Nephron progenitor cell (in vitro differentiated cells): ENCODE results near the gene POU5F1.

ENCODE experiments used
- DNase-seq: peaks from one replicate; pipeline ENCODE4 v3.0.0; 2021
- H3K27ac Mint-ChIP-seq: 2 replicates; pipeline ENCODE4 v1.8.0; 2021; ENCODE audit warnings: mild to moderate bottlenecking, moderate library complexity, mixed read lengths
- H3K27me3 Mint-ChIP-seq: 2 replicates; pipeline ENCODE4 v1.8.0; 2021; ENCODE audit warnings: mild to moderate bottlenecking, low read depth, mixed read lengths; ENCODE audit not compliant: poor library complexity
- H3K36me3 Mint-ChIP-seq: 2 replicates; pipeline ENCODE4 v1.8.0; 2021; ENCODE audit warnings: low read depth, mixed read lengths
- H3K4me1 Mint-ChIP-seq: 2 replicates; pipeline ENCODE4 v1.8.0; 2021; ENCODE audit warnings: mixed read lengths
- H3K4me3 Mint-ChIP-seq: 2 replicates; pipeline ENCODE4 v1.8.0; 2021; ENCODE audit warnings: mild to moderate bottlenecking, moderate library complexity, mixed read lengths
- H3K9me3 Mint-ChIP-seq: 2 replicates; pipeline ENCODE4 v1.8.0; 2021; ENCODE audit warnings: mild to moderate bottlenecking, moderate library complexity, mixed read lengths
- TF ChIP-seq, protein P1 (sequence below): fragments of 200-600 bp; sonication (generic); IDR thresholded peaks from 2 replicates; pipeline ENCODE4 v1.5.0; 2021; ENCODE audit warnings: antibody characterized with exemption

POU5F1 gene

GRCh38 chr6:31180500-31180899, 10.0 kb upstream of the POU5F1 start:
- Mint-ChIP-seq H3K4me1 (peaks cover 16% of the 10 kb centered on the region), H3K9me3 (no peaks in the 10 kb centered on the region), H3K36me3 (no peaks in the 10 kb centered on the region), H3K27ac (no peak overlapping the region), H3K4me3 (no peak overlapping the region), H3K27me3 (peaks cover 5% of the 10 kb centered on the region)
- no peak for DNase-seq
- TF ChIP-seq, protein P1, sequence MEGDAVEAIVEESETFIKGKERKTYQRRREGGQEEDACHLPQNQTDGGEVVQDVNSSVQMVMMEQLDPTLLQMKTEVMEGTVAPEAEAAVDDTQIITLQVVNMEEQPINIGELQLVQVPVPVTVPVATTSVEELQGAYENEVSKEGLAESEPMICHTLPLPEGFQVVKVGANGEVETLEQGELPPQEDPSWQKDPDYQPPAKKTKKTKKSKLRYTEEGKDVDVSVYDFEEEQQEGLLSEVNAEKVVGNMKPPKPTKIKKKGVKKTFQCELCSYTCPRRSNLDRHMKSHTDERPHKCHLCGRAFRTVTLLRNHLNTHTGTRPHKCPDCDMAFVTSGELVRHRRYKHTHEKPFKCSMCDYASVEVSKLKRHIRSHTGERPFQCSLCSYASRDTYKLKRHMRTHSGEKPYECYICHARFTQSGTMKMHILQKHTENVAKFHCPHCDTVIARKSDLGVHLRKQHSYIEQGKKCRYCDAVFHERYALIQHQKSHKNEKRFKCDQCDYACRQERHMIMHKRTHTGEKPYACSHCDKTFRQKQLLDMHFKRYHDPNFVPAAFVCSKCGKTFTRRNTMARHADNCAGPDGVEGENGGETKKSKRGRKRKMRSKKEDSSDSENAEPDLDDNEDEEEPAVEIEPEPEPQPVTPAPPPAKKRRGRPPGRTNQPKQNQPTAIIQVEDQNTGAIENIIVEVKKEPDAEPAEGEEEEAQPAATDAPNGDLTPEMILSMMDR = no peak

- Mint-ChIP-seq H3K4me1 (peaks cover 15% of the 10 kb centered on the region), H3K9me3 (no peaks in the 10 kb centered on the region), H3K27ac (no peak overlapping the region), H3K4me3 (no peak overlapping the region), H3K36me3 (no peaks in the 10 kb centered on the region), H3K27me3 (peaks cover 5% of the 10 kb centered on the region)
- no peak for DNase-seq
- TF ChIP-seq, protein P1 = no peak
Measured at GRCh38 chr6:31179896-31180295, 9.4 kb upstream of the POU5F1 start.

DNA sequence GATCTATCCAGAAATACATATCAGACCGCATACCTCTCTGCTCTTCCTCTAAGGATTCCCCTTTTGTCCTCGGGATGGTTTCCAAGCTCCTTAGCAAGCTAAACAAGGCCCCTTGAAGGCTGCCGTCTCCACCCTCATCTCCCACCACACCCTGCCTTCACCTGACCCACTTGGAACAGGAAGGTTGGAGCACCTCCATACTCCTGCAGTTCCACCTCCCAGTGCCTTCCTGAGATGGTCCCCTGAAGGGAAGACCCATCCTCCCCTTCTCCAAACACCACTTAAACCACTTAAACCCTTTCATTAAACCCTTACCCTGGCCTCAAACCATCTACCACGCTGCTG, 8.5 kb upstream of the POU5F1 start:
- H3K9me3 Mint-ChIP-seq = no peaks in the 10 kb centered on the region
- H3K27ac Mint-ChIP-seq = no peak overlapping the region
- no peaks in the 10 kb centered on the region for H3K36me3 Mint-ChIP-seq
- H3K4me1 Mint-ChIP-seq = peaks cover 14% of the 10 kb centered on the region
- TF ChIP-seq, protein P1 = no peak
- DNase-seq = no peak
- H3K27me3 Mint-ChIP-seq = peaks cover 13% of the 10 kb centered on the region
- H3K4me3 Mint-ChIP-seq = no peak overlapping the region

DNA sequence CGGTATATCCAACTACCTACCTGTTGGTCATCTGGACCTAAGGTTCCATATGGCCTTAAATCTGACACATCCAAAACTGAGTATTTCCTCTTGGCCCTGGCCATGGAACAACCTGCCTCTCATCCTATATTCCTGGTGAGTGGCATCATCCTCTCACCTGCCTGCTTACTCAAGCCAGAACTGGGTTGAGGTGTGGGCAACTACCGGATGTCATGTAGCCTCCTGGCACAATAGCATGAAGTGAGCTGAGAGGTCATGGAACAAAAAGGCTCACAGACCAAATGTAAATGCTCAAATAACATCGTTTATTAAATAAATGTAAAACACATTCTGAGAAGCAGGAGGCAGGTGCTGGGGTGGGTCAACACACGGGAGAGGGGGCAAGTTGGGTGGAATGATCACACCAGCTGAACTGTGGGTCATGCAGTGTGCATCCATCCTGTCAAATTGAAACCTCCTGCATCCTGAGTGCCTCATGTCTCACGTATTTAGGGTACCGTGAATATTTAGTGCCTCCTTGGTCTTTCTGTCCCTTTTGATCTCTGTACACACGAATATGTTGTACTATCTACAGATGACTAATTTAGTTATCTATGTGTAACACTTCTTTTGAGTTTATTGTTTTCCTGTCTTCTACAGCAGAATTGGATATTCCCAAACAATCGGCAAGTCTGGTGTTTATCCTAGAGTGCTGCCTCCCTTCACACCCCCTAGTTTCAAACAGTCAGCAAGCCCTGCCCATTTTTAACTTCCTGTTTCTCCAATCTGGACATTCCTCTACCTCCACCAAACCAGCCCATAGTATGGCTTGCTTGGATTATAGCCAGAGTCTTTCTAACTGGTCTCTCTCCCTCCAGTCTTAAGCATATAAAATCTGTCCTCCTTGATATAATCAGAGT, 7.9 kb upstream of the POU5F1 start:
- H3K27ac Mint-ChIP-seq = no peak overlapping the region
- DNase-seq = no peak
- no peaks in the 10 kb centered on the region for H3K9me3 Mint-ChIP-seq
- H3K4me1 Mint-ChIP-seq = peaks cover 11% of the 10 kb centered on the region
- peaks cover 12% of the 10 kb centered on the region for H3K27me3 Mint-ChIP-seq
- H3K4me3 Mint-ChIP-seq = no peak overlapping the region
- TF ChIP-seq, protein P1 = no peak
- H3K36me3 Mint-ChIP-seq = no peaks in the 10 kb centered on the region

DNA sequence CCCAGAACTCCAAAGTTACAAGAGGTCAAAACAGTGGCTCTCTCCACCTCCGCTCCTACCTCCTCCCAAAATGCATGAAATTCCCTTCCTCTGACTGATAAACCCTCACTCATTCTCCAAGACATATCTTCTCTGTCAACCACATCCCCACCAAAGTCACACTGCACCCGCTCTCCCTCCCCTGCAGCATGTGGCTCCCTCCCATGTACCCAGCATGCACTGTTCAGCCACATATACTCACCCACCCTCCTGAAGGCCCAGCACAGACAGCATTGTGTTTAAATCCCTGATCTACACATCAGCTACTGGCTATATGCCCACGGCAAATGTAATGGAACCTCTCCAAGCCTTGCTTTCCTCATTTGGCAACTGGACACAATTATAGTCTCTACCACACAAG, 5.5 kb upstream of the POU5F1 start:
- H3K27me3 Mint-ChIP-seq = peaks cover 35% of the 10 kb centered on the region
- no peak overlapping the region for H3K27ac Mint-ChIP-seq
- TF ChIP-seq, protein P1 = no peak
- peaks cover 3% of the 10 kb centered on the region for H3K9me3 Mint-ChIP-seq
- no peaks in the 10 kb centered on the region for H3K36me3 Mint-ChIP-seq
- no peak overlapping the region for H3K4me3 Mint-ChIP-seq
- DNase-seq = no peak
- H3K4me1 Mint-ChIP-seq = peaks cover 33% of the 10 kb centered on the region

- DNase-seq = no peak
- Mint-ChIP-seq H3K4me1 (peaks cover 33% of the 10 kb centered on the region), H3K9me3 (peaks cover 3% of the 10 kb centered on the region), H3K36me3 (no peaks in the 10 kb centered on the region), H3K4me3 (no peak overlapping the region), H3K27me3 (peaks cover 51% of the 10 kb centered on the region), H3K27ac (no peak overlapping the region)
- TF ChIP-seq, protein P1 = no peak
Measured at GRCh38 chr6:31174378-31174777, 3.9 kb upstream of the POU5F1 start.
